Left kidney (tissue), 2 donors: ENCODE measurements around the gene AOPEP. TPM values are rescaled to one million over a fixed set of nuclear protein-coding genes. Genes with fewer than 3 reads are reported as not detected.

ENCODE experiments used
- DNase-seq: peaks from one replicate; pipeline ENCODE4 v3.0.0-alpha.2; 2013
- polyA plus RNA-seq: library from polyadenylated mRNA; unstranded; fragments of 120-200 nt; gene quantifications from one replicate; pipeline ENCODE4 v1.2.1, GENCODE V29; 2013; ENCODE audit not compliant: insufficient read length

The AOPEP gene
- polyA plus RNA-seq, 1 donor: 54.5 TPM

DNA sequence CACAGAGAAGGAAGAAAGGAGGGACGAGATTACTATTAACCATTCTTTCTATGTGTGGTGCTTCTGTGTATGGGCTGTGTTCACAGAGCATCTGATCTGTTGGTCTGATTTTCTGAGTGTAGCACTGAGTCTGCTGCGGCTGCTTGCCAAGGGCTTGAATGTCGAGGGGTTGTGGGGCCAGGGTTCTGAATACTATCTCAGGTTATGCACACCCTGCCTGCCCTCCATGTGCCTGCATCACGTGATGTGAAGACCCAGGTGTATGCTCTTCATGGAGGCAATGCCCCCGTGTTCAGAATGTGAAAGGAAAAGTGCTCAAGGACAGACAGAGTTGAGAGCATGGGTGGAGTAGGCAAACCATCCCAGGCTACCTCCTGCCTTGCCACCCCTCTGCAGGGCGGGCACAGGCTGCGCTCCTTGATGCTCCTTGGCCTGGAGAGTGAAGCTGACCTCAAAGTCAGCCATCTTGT, 336.1 kb downstream of the AOPEP start:
- DNase-seq: no peak

DNA sequence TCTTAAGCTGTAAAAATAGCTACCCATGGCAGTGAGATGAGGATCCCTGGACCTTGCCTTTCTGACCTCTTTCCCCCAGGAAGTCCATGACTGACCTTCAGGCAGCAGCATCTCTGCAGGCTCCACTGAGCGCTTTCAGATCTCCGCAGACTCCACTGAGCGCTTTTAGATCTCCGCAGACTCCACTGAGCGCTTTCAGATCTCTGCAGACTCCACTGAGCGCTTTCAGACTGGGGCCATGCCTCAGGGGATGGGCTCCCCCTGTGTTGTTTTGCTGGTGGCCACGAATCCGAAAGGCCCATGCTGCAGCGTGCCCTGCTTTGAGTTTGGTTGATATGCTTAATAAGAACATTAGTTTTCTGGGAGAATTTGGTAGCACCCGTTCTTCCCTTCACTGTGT, 336.8 kb downstream of the AOPEP start:
- DNase-seq: no peak

GRCh38 chr9:95065224-95065623, 338.7 kb downstream of the AOPEP start:
- no peak for DNase-seq

GRCh38 chr9:95067057-95067456, 340.6 kb downstream of the AOPEP start:
- DNase-seq: no peak

- DNase-seq: no peak
Measured at GRCh38 chr9:95067897-95068296, 341.4 kb downstream of the AOPEP start.

DNA sequence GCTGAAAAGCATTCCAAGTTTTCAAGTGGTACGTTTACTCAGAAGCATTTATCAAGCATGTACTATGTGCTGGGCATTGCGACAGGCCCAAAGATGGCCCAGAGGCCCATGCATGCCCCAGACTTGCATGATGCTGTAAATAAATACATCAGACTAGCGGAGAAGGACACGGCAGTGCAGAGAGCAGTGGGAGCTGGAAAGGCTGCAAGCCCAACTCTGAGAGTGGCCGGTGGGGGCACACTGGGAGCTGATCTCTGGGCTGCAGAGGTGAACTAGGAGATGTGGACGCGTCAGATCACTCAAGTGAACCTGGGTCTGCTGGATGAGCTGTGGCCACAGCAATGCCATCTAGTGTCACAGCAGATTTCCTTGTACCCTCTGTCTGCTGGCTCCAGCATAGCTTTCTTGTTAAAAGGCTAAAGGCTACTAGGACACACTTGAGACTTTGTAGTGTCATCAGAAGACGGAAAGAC, 344.1 kb downstream of the AOPEP start:
- no peak for DNase-seq

DNA sequence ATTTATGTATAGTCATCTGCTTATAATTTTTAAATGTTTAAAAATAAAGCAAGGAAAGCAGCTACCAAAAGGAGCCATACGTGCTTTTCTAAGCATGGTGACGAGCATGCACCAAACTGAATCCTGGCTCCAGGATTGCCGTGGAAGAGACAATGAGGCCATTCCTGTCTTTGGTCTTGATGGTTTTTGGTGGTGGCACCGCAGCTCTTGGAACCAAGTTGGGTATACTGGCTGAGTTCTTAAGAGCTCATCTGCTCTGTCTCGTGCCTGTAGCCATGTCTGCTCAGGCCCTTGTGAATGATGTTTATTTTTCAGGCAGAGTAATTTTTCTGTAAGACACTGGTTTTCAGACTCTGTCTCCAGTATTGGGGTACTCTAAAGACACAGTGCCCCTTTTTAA, 345.0 kb downstream of the AOPEP start:
- DNase-seq: no peak

DNA sequence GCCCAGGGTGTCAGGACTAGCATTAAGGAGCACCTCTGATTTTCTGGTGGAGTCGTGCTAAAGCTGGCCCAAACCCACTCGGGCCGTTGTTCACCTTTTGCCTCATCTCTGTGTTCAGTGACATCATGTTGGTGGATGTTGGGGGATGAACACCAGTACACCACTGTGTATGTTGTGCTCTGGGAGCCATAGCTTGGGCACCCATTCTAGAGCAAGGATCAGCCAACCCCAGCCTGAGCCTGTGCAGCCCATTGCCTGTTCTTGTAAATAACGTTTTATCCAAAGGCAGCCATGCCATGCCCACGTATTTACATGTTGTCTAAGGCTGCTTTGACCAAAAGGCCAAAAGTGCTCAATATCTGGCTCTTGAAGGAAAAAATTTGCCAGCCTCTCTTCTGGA, 345.4 kb downstream of the AOPEP start:
- DNase-seq: no peak

- DNase-seq: no peak
Measured at GRCh38 chr9:95073042-95073607, 346.6 kb downstream of the AOPEP start.

DNA sequence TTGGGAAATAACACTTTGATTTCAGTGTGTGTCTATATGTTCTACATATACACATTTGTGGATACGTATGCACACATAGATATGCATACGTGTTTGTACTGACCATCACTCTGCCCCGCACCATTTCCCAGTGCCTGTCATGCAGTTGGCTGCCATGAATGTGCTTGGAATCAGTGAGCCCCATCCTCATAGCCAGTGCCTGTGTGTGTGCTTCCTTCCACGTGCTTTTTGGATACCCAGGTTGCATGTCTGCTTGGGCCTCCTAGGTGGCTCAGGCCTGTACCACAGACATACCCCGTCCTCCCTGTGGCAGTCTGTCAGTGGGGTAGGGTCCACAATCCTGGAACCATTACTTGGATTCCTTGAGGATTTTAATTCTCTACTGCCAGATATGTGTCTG, 347.4 kb downstream of the AOPEP start:
- DNase-seq: no peak

- no peak for DNase-seq
Measured at GRCh38 chr9:95074632-95075031, 348.1 kb downstream of the AOPEP start.

DNA sequence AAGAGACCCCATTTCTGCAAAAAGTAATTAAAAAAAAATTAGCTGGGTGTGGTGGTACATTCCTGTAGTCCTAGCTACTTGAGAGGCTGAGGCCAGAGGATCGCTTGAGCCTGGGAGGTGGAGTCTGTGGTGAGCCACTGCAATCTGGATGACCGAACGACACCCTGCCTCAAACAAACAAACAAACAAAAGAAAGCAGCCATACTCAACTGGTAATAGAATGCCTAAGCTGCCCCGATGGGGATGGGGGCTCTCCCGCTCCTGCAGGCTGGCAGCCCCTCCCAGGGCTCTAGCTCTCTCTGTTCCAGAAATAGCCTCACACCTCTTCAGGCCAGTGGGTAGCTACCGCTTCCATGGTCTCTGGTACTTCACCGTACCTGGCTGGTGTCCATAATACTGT, 349.2 kb downstream of the AOPEP start:
- no peak for DNase-seq

DNA sequence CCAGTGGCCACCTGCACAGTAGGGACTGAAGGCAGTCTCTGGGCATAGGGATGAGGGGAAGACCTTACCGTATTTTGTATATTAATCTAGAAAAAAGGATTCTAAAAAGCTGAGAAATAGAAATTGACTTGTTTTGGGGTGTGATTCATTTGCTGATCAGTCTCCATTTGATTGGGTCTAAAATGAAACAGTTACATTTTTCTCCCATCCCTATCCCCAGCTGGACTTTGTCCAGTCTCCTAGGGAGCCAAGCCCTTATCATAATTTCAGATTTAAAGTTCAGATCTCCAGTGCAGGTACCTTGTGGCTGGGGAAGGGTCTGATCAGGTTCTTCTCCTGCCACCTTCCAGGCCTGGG, 350.2 kb downstream of the AOPEP start:
- DNase-seq: no peak

DNA sequence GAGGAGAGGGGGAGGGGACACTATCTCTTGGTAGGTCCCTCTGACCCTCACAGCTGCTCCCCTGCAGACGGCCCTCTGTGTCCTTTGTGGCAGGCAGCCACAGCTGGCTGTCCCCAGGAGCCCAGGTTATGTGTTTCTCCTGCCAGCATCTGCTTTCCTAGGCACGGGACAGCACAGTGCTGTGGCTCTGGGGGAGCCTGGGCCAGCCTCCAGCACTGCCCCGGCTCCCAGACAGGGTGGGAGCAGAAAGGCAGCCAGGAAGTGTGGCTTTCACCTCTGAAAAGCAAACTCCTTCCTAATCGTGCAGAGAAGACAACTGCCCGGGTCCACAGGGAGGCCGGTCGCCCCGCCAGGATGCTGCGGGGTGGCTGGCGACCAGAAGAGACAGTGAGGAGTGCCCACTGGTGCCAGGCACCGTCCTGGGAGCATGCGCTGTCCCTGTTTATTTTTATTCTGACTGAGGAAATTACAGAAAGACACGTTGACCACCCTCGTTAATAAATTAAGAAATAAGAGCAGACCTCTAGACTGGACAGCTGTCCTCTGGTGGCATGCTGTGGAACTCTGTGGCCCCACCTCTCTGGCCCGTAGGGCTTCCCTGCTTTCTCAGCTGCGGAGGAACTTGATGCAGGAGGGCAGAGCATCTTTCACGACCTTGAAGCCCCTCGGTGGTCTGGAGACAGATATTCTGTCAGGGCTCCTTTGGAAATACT, 350.7 kb downstream of the AOPEP start:
- no peak for DNase-seq

DNA sequence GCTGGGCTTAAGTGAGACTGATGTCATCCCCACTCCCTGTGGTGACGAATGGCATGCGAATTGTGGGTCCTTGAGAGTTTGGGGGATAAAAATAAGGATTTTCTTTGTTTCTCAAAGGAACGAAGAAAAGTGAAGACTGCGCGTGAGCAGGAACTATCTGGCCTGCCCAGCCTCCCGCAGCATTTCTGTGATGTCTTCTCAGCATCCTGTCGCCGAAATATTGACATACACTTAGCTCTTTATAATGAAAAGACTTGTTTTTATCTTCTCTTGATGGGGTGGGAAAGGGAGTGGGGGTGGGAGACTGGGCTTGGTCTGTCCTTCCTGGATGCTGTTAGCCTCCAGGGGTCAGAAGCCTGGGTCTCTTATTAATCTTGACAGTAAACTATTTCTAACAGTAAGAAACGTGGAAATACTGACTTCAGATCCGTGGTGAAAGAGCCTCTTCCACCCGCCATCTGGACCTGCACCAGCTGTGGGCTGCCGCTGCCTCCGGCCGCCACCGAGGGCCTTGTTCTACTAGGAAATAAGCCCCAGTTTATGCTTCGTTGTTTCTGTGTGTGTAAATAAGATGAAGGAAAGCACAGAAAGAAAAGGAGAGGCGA, 351.4 kb downstream of the AOPEP start:
- DNase-seq: no peak

DNA sequence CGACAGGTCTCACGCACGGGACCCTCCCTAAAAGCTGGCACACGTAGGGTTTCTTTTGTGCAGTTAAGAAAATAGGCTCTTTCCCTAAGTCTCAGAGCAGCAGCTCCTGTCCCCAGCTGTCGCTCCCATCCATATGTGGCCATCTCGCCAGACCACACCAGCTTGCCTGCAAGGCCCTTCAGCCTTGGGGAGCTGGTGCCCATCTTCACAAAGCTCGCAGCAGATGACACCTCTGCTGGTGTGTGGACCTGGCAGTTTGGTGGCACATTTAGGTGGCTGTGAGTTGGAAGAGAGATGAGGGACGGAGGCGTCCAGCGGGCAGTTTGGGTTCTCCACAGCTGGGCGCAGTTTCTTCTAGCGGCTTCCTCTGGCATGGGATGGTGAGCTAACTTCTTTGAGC, 352.0 kb downstream of the AOPEP start:
- DNase-seq: no peak

- no peak for DNase-seq
Measured at GRCh38 chr9:95078939-95079338, 352.4 kb downstream of the AOPEP start.

GRCh38 chr9:95079461-95079860, 353.0 kb downstream of the AOPEP start:
- DNase-seq: no peak

DNA sequence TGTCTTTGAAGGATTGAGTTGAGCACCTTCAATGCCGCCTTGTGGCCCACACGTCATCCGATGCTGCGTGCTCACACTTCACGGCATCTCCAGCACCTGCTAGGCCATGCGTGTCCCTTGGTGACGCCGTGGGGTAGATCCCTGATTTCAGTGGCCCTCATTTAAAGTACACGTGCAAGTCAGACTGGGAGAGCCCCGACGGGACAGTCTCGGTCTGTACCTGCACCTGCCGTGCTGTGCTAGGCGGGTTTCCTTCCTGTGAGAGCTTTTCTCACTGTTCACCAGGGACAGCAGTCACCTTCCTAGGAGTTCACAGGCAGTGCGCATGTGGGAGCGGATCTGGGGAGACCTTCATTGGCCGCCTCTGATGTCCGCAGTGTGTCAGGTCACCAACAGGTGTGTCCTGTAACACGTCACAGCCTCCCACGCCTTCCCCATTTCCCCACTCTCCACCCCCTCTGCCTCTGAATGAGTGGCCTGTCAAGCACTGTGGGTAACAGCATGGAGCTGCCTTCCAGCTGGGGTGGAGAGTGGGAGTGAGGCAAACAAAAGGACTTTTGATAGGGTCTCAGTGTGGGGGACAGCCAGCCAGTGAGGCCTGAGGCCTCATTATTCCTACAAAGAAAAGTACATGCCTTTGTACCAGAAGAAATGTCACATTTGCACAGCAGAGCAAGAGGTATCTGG, 354.6 kb downstream of the AOPEP start:
- DNase-seq: no peak

DNA sequence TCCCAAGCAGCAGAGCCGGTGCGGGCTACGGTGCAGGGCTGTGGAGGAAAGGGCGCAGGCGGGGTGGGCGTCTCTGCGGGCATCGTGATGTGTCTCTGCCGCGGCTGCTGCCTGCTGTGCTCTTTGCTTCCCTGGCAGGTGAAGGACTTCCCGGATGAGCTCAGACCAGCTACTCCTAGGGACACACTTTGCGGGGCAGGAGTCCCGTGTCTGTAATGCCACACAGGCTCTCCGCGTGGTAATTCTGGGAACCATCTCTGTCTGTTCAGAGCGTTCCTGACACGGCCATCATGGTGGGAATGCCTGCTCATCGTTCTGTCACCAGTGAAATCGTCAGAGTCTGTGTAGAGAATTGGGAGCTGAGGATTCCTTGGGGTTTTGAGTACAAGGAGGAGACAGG, 355.5 kb downstream of the AOPEP start:
- no peak for DNase-seq

DNA sequence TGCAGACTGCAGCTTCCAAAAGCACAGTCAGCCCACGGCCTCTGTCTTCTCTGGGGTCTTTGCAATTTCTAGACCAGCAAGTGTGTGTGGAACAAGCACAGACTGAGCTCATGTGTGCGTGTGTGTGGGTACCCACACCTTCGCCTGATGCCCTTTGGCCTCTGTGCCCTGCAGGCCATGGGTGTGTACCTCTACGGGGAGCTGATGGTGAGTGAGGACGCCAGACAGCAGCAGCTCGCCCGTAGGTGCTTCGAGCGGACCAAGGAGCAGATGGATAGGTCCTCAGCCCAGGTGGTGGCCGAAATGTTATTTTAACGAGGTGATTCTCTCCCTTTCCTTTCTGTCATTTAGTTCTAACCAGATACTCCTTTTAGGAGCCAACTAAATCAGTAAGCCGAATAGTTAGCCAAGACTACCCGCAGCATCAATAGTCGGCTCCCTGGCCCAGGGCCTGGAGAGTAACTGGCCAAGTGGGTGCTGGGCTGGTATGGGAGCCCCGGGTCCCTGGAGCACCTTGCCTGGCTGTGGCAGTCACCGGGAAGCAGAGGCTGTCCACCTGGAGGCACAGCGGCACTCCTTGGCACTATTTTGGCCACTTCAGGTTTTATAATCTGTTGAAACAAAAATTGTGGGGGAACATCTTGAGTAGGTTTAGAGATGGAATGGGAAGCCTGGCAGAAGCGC, 356.0 kb downstream of the AOPEP start:
- no peak for DNase-seq

- DNase-seq: no peak
Measured at GRCh38 chr9:95083086-95083768, 356.7 kb downstream of the AOPEP start.
